Osteocyte (in vitro differentiated cells): ENCODE results near the gene CXCL10. TPM values are rescaled to one million over a fixed set of nuclear protein-coding genes. Genes with fewer than 3 reads are reported as not detected.

Source experiments
- DNase-seq: peaks from one replicate; pipeline ENCODE4 v3.0.0; 2021; ENCODE audit warnings: mixed read lengths; ENCODE audit not compliant: unreplicated experiment; ENCODE audit errors: extremely low spot score
- H3K27ac Mint-ChIP-seq: one replicate; pipeline ENCODE4 v1.8.0; 2021; ENCODE audit warnings: mild to moderate bottlenecking, mixed read lengths; ENCODE audit not compliant: unreplicated experiment
- H3K27me3 Mint-ChIP-seq: one replicate; pipeline ENCODE4 v1.8.0; 2021; ENCODE audit warnings: mixed read lengths; ENCODE audit not compliant: unreplicated experiment
- H3K36me3 Mint-ChIP-seq: one replicate; pipeline ENCODE4 v1.8.0; 2021; ENCODE audit warnings: mixed read lengths; ENCODE audit not compliant: unreplicated experiment
- H3K4me1 Mint-ChIP-seq: one replicate; pipeline ENCODE4 v1.8.0; 2021; ENCODE audit warnings: mixed read lengths; ENCODE audit not compliant: unreplicated experiment
- H3K4me3 Mint-ChIP-seq: one replicate; pipeline ENCODE4 v1.8.0; 2021; ENCODE audit warnings: mild to moderate bottlenecking, moderate library complexity, mixed read lengths; ENCODE audit not compliant: unreplicated experiment
- H3K9me3 Mint-ChIP-seq: one replicate; pipeline ENCODE4 v1.8.0; 2021; ENCODE audit warnings: mixed read lengths; ENCODE audit not compliant: unreplicated experiment
- CTCF ChIP-seq: fragments of 200-600 bp; sonication (generic); IDR thresholded peaks from 2 replicates; pipeline ENCODE4 v1.5.0; 2021; ENCODE audit warnings: antibody characterized with exemption, mild to moderate bottlenecking, moderate library complexity
- total RNA-seq: library from RNA; stranded (reverse); gene quantifications from 2 replicates; pipeline ENCODE4 v1.2.1, GENCODE V29; 2021

The CXCL10 gene
- total RNA-seq, 1 donor from 2014 or later, result not detected

- Mint-ChIP-seq H3K27me3 (peaks cover 75% of the 10 kb centered on the region), H3K9me3 (no peaks in the 10 kb centered on the region), H3K27ac (no peak overlapping the region)
These were observed 768 bp upstream of the CXCL10 start for GRCh38 chr4:76024065-76024464.

GRCh38 chr4:76022677-76023076 lies 620 bp downstream of the CXCL10 start:
- H3K36me3 Mint-ChIP-seq, result no peaks in the 10 kb centered on the region
- H3K4me3 Mint-ChIP-seq, result no peak overlapping the region
- H3K4me1 Mint-ChIP-seq, result no peaks in the 10 kb centered on the region
- DNase-seq, result no peak
- H3K9me3 Mint-ChIP-seq, result no peaks in the 10 kb centered on the region
- no peak for TF ChIP-seq CTCF
- H3K27ac Mint-ChIP-seq, result no peak overlapping the region
- H3K27me3 Mint-ChIP-seq, result peaks cover 70% of the 10 kb centered on the region

More at GRCh38 chr4:76024065-76024464, 768 bp upstream of the CXCL10 start:
- no peak for DNase-seq
- TF ChIP-seq CTCF, result no peak
- Mint-ChIP-seq H3K36me3 (no peaks in the 10 kb centered on the region), H3K4me1 (no peaks in the 10 kb centered on the region), H3K4me3 (no peak overlapping the region)

- no peak overlapping the region for H3K4me3 Mint-ChIP-seq
- H3K36me3 Mint-ChIP-seq, result no peaks in the 10 kb centered on the region
These were observed 1.3 kb downstream of the CXCL10 start for GRCh38 chr4:76022031-76022430.

GRCh38 chr4:76017056-76017686 lies 6.1 kb downstream of the CXCL10 start:
- Mint-ChIP-seq H3K27me3 (peaks cover 42% of the 10 kb centered on the region), H3K9me3 (no peaks in the 10 kb centered on the region), H3K36me3 (no peaks in the 10 kb centered on the region), H3K4me3 (no peak overlapping the region), H3K27ac (no peak overlapping the region), H3K4me1 (peaks cover 4% of the 10 kb centered on the region)
- no peak for DNase-seq
- no peak for TF ChIP-seq CTCF

More at GRCh38 chr4:76022031-76022430, 1.3 kb downstream of the CXCL10 start:
- no peak for TF ChIP-seq CTCF
- Mint-ChIP-seq H3K27ac (no peak overlapping the region), H3K27me3 (peaks cover 65% of the 10 kb centered on the region), H3K9me3 (no peaks in the 10 kb centered on the region), H3K4me1 (no peaks in the 10 kb centered on the region)
- no peak for DNase-seq

- Mint-ChIP-seq H3K4me1 (peaks cover 11% of the 10 kb centered on the region), H3K27me3 (peaks cover 36% of the 10 kb centered on the region), H3K27ac (no peak overlapping the region)
These were observed 6.9 kb downstream of the CXCL10 start for GRCh38 chr4:76016393-76016792.

More at GRCh38 chr4:76016393-76016792, 6.9 kb downstream of the CXCL10 start:
- Mint-ChIP-seq H3K4me3 (no peak overlapping the region), H3K36me3 (no peaks in the 10 kb centered on the region), H3K9me3 (no peaks in the 10 kb centered on the region)
- no peak for DNase-seq
- no peak for TF ChIP-seq CTCF
